Fibroblast of lung (primary cell): ENCODE measurements around the gene TMEM135.

Experiments
- EZH2 ChIP-seq: IDR thresholded peaks from 2 replicates; pipeline ENCODE4 v1.5.1; 2012; ENCODE audit warnings: low read length, control low read depth, mild to moderate bottlenecking; ENCODE audit errors: missing control alignments
- TF ChIP-seq, protein P1 (sequence below), 2 donors: IDR thresholded peaks in 1 of 2; conservative IDR thresholded peaks in 1 of 2; 1 replicate in 1 of 2; 2 replicates in 1 of 2; pipeline ENCODE4 v1.5.1; 2011 to 2012; ENCODE audit warnings: low read length in 2 of 2, control low read depth in 1 of 2, inconsistent platforms in 1 of 2, low read depth in 1 of 2, mild to moderate bottlenecking in 1 of 2

DNA sequence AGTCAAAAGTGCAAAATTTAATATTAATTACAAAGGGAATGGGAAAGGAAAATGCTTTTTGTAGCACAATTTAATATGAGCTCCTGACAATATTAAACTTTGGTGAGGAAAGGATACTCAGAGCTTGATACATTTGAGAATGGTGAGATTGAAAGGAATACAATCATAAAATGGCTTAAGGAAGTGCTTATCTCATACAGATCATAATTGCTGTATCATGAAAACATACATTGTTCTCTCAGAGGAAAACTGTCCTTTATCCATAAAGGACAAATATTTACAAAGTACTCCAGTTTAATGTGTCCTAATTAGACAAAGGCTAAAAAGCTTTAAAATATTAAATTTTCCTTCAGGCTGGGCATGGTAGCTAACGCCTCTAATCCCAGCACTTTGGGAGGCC lies 260.4 kb downstream of the TMEM135 start:
- TF ChIP-seq, protein P1, sequence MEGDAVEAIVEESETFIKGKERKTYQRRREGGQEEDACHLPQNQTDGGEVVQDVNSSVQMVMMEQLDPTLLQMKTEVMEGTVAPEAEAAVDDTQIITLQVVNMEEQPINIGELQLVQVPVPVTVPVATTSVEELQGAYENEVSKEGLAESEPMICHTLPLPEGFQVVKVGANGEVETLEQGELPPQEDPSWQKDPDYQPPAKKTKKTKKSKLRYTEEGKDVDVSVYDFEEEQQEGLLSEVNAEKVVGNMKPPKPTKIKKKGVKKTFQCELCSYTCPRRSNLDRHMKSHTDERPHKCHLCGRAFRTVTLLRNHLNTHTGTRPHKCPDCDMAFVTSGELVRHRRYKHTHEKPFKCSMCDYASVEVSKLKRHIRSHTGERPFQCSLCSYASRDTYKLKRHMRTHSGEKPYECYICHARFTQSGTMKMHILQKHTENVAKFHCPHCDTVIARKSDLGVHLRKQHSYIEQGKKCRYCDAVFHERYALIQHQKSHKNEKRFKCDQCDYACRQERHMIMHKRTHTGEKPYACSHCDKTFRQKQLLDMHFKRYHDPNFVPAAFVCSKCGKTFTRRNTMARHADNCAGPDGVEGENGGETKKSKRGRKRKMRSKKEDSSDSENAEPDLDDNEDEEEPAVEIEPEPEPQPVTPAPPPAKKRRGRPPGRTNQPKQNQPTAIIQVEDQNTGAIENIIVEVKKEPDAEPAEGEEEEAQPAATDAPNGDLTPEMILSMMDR (conservative IDR thresholded peaks at IDR 0.05 in 1 of 2, IDR thresholded peaks at IDR 0.05 in 1 of 2; ENCODE audit: low read depth in 1 of 2, low read length in 2 of 2) = no peak
- no peak for TF ChIP-seq EZH2
